ENCODE results near the gene DCLK1. TPM values are rescaled to one million over a fixed set of nuclear protein-coding genes. Genes with fewer than 3 reads are reported as not detected.

Gene DCLK1
- total and polyA plus RNA-seq, 2 experiments from 2014 or later: 0.16 to 2.9 TPM

DNA sequence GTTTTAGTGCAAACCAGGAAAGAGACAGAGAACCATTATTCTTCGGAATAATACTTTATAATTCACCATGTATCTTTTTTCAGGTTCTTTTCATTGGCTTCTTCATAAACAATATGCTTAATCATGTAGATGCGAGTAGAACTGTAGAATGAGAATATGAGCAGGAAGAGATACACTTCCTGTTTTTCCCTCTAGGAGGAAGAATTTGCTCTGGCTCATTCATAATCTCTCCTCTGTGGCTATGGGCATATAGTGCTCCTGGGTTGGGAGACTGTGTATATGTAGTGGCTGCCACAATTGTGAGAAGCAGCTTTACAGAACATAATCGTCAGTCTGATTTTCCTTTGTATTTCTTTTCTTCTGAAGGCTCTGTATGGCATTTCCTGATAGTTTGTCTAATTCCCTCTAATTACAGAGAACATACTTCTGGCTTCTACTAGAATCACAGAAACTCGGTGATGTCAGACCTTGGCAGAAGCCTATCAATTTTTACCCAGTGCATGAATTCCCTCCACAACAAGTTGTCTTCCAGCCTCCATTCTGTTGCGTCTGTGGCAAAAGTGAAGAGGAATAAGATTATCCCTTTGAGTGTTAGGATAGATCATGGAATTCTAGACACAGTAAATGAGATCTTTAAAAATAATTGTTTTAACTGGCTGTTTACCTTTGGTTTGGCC lies 2.9 kb upstream of the DCLK1 start:
- Histone ChIP-seq H3K9me3 (ENCODE audit: low read depth) (no peaks in the 10 kb centered on the region), H3K36me3 (replicated peaks; ENCODE audit: insufficient read depth, low read depth) (no peaks in the 10 kb centered on the region), H3K27ac (no peak overlapping the region), H3K9me2 (replicated peaks; ENCODE audit: insufficient read depth) (no peaks in the 10 kb centered on the region), H3K79me2 (no peaks in the 10 kb centered on the region), H4K20me1 (ENCODE audit: insufficient read depth, poor library complexity, severe bottlenecking) (no peaks in the 10 kb centered on the region), H2AFZ (no peak overlapping the region), H3K4me1 (ENCODE audit: insufficient read depth) (no peaks in the 10 kb centered on the region), H3K4me3 (no peak overlapping the region), H3K4me2 (no peak overlapping the region), H3K27me3 (peaks cover 54% of the 10 kb centered on the region)
- 86% methylated on average over 5 of the region's 5 CpGs for WGBS (ENCODE audit: low lambda C conversion rate, missing lambda C conversion rate)
- no peak for DNase-seq (ENCODE audit: low spot score)
- TF ChIP-seq EZH2 (IDR thresholded peaks at IDR 0.05; ENCODE audit: borderline replicate concordance): no peak
- TF ChIP-seq, protein P1, sequence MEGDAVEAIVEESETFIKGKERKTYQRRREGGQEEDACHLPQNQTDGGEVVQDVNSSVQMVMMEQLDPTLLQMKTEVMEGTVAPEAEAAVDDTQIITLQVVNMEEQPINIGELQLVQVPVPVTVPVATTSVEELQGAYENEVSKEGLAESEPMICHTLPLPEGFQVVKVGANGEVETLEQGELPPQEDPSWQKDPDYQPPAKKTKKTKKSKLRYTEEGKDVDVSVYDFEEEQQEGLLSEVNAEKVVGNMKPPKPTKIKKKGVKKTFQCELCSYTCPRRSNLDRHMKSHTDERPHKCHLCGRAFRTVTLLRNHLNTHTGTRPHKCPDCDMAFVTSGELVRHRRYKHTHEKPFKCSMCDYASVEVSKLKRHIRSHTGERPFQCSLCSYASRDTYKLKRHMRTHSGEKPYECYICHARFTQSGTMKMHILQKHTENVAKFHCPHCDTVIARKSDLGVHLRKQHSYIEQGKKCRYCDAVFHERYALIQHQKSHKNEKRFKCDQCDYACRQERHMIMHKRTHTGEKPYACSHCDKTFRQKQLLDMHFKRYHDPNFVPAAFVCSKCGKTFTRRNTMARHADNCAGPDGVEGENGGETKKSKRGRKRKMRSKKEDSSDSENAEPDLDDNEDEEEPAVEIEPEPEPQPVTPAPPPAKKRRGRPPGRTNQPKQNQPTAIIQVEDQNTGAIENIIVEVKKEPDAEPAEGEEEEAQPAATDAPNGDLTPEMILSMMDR (IDR thresholded peaks at IDR 0.05; ENCODE audit: poor library complexity): no peak
- no peak for TF ChIP-seq EZH2phosphoT487 (IDR thresholded peaks at IDR 0.05; ENCODE audit: low read depth, severe bottlenecking, unreplicated experiment)

DNA sequence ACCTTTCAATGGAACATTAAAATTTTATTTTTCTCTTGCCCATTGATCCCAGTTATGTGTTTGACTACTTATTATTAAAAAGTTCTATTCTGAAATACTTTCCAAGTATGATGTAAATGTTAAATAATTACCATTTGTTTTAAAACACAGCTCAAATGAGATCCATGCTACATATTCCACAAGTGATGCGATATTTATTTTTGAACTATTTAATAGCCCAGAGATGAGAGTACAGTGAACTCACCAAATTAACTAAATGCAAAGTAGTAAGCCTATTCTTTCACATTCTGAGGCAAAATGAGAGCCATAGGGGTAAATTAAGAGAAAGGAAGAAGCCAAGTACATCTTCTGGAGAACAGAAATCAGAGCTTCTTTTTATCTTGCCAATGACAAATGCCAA lies 1.2 kb upstream of the DCLK1 start:
- Histone ChIP-seq H3K27ac (no peak overlapping the region), H3K4me1 (ENCODE audit: insufficient read depth) (no peaks in the 10 kb centered on the region), H2AFZ (no peak overlapping the region), H3K36me3 (replicated peaks; ENCODE audit: insufficient read depth, low read depth) (no peaks in the 10 kb centered on the region), H4K20me1 (ENCODE audit: insufficient read depth, poor library complexity, severe bottlenecking) (no peaks in the 10 kb centered on the region), H3K4me2 (no peak overlapping the region), H3K4me3 (no peak overlapping the region), H3K9me3 (ENCODE audit: low read depth) (no peaks in the 10 kb centered on the region), H3K27me3 (peaks cover 70% of the 10 kb centered on the region), H3K9me2 (replicated peaks; ENCODE audit: insufficient read depth) (no peaks in the 10 kb centered on the region), H3K79me2 (no peaks in the 10 kb centered on the region)
- WGBS (ENCODE audit: low lambda C conversion rate, missing lambda C conversion rate): 100% methylated on average over 1 of the region's 1 CpG
- no peak for DNase-seq (ENCODE audit: low spot score)
- TF ChIP-seq EZH2phosphoT487 (IDR thresholded peaks at IDR 0.05; ENCODE audit: low read depth, severe bottlenecking, unreplicated experiment) (no peak), EZH2 (IDR thresholded peaks at IDR 0.05; ENCODE audit: borderline replicate concordance) (no peak)
- TF ChIP-seq, protein P1 (IDR thresholded peaks at IDR 0.05; ENCODE audit: poor library complexity): no peak

DNA sequence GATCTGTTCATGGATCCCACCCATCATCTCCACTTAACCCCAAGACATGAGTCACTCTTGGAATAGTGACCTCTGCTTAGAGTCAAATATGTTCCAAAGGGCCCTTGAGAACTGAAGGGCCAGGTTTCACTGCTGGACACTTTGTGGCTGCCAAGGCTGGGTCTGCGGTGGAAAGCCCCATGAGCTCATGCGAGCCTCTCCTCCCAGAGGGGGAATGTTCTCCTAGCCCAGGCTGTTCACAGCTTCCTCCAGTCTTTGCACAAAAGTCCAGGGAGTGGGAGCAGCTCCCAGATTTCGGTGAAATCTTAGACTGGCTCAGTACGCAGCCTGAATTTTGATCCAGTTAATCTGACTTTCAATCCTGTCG lies 732 bp upstream of the DCLK1 start:
- Histone ChIP-seq H3K27me3 (peaks cover 70% of the 10 kb centered on the region), H3K27ac (no peak overlapping the region), H3K9me3 (ENCODE audit: low read depth) (no peaks in the 10 kb centered on the region), H3K36me3 (replicated peaks; ENCODE audit: insufficient read depth, low read depth) (no peaks in the 10 kb centered on the region), H3K79me2 (no peaks in the 10 kb centered on the region), H3K9me2 (replicated peaks; ENCODE audit: insufficient read depth) (no peaks in the 10 kb centered on the region), H3K4me2 (no peak overlapping the region), H4K20me1 (ENCODE audit: insufficient read depth, poor library complexity, severe bottlenecking) (no peaks in the 10 kb centered on the region), H3K4me3 (no peak overlapping the region), H2AFZ (no peak overlapping the region), H3K4me1 (ENCODE audit: insufficient read depth) (no peaks in the 10 kb centered on the region)
- peak; percentile 11 for DNase-seq (ENCODE audit: low spot score)
- TF ChIP-seq EZH2phosphoT487 (IDR thresholded peaks at IDR 0.05; ENCODE audit: low read depth, severe bottlenecking, unreplicated experiment) (no peak), EZH2 (IDR thresholded peaks at IDR 0.05; ENCODE audit: borderline replicate concordance) (no peak)
- TF ChIP-seq, protein P1 (IDR thresholded peaks at IDR 0.05; ENCODE audit: poor library complexity): no peak
- WGBS (ENCODE audit: low lambda C conversion rate, missing lambda C conversion rate): 88% methylated on average over 5 of the region's 5 CpGs

Data from hepatocyte (in vitro differentiated cells).